ENCODE measurements around the gene JMJD8.

- TF ChIP-seq CTCF (IDR thresholded peaks at IDR 0.05) (no peak), POLR2A (IDR thresholded peaks at IDR 0.05) (no peak)
Observed at GRCh38 chr16:667113-667779, 16.9 kb downstream of the JMJD8 start.

All from esophagus squamous epithelium (tissue), 4 donors.